Neural crest cell (in vitro differentiated cells): ENCODE results near the gene BCLAF1. TPM values are rescaled to one million over a fixed set of nuclear protein-coding genes. Genes with fewer than 3 reads are reported as not detected.

Source experiments
- DNase-seq: peaks from one replicate; pipeline ENCODE4 v3.0.0; 2021; ENCODE audit warnings: low read depth, mixed read lengths, low spot score
- H3K27ac Mint-ChIP-seq: one replicate; pipeline ENCODE4 v1.8.0; 2021; ENCODE audit warnings: mild to moderate bottlenecking, mixed read lengths; ENCODE audit not compliant: unreplicated experiment
- H3K27me3 Mint-ChIP-seq: 2 replicates; pipeline ENCODE4 v1.8.0; 2021; ENCODE audit warnings: low read depth, mild to moderate bottlenecking, mixed read lengths
- H3K36me3 Mint-ChIP-seq: 2 replicates; pipeline ENCODE4 v1.8.0; 2021; ENCODE audit warnings: low read depth, mild to moderate bottlenecking, mixed read lengths
- H3K4me1 Mint-ChIP-seq: 2 replicates; pipeline ENCODE4 v1.8.0; 2021; ENCODE audit warnings: mixed read lengths
- H3K4me3 Mint-ChIP-seq: one replicate; pipeline ENCODE4 v1.8.0; 2021; ENCODE audit warnings: mild to moderate bottlenecking, mixed read lengths
- H3K9me3 Mint-ChIP-seq: 2 replicates; pipeline ENCODE4 v1.8.0; 2021; ENCODE audit warnings: mixed read lengths
- CTCF ChIP-seq: fragments of 200-600 bp; sonication (generic); conservative IDR thresholded peaks from 2 replicates; pipeline ENCODE4 v1.5.0; 2021; ENCODE audit warnings: antibody characterized with exemption, mild to moderate bottlenecking
- total RNA-seq: library from RNA; stranded (reverse); gene quantifications from 2 replicates; pipeline ENCODE4 v1.2.1, GENCODE V29; 2021

Gene BCLAF1
- total RNA-seq, 1 donor from 2014 or later = 253 TPM

- peaks cover 15% of the 10 kb centered on the region for H3K27me3 Mint-ChIP-seq
- peaks cover 27% of the 10 kb centered on the region for H3K4me1 Mint-ChIP-seq
- peak; percentile 85 for DNase-seq
- no peaks in the 10 kb centered on the region for H3K9me3 Mint-ChIP-seq
- no peaks in the 10 kb centered on the region for H3K36me3 Mint-ChIP-seq
- peak within 1 kb of the TSS; percentile 29 for H3K27ac Mint-ChIP-seq
- H3K4me3 Mint-ChIP-seq = peak within 1 kb of the TSS; percentile 96
- no peak for TF ChIP-seq CTCF
Measured at GRCh38 chr6:136249811-136250685, 39.6 kb downstream of the BCLAF1 start, which contains the start of gene MTFR2. MTFR2 (minus strand) TSS chr6:136250311; CDS start chr6:136249099, 1,212 bp downstream.

DNA sequence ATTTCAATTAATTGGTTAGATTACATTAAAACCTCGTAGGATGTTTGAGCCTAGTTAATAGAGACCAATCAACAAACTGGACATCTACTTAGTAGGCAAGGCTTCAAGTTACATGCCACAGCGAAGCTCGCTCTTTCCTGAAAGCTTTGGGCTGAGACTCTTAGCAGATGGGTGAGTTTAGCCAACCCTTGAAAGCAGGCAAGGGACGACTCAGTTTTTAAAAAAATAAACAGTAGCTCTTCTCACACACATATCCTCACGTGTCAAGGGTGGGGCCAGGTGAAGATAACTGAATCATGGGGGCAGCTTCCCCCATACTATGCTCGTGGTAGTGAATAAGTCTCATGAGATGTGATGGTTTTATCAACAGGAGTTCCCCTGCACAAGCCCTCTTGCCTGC is 40.3 kb downstream of the BCLAF1 start:
- Mint-ChIP-seq H3K4me3 (peak overlapping the region; percentile 96), H3K9me3 (no peaks in the 10 kb centered on the region), H3K27ac (no peak overlapping the region)

DNA sequence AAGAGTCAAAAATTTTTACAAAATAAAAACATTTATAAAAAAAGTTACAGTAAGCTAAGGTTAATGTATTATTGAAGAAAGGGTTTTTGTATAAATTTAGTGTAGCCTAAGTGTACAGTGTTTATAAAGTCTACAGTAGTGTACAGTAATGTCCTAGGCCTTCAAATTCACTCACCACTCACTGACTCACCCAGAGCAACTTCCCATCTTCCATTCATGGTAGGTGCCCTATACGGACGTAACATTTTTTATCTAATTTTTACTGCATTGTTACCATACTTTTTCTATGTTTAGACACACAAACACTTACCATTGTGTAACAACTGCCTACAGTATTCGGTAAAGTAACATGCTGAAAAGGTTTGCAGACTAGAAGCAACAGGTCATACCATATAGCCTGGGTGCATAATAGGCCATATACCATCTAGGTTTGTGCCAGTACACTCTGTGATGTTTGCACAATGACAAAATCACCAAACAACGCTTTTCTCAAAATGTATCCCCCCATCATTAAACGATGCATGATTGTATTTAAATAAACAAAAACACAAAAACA is 45.5 kb downstream of the BCLAF1 start:
- H3K4me3 Mint-ChIP-seq = no peak overlapping the region
- no peak for TF ChIP-seq CTCF
- peaks cover 5% of the 10 kb centered on the region for H3K4me1 Mint-ChIP-seq
- H3K36me3 Mint-ChIP-seq = no peaks in the 10 kb centered on the region
- no peaks in the 10 kb centered on the region for H3K27me3 Mint-ChIP-seq
- no peak overlapping the region for H3K27ac Mint-ChIP-seq
- no peaks in the 10 kb centered on the region for H3K9me3 Mint-ChIP-seq
- no peak for DNase-seq

More for the DNA sequence above, 40.3 kb downstream of the BCLAF1 start:
- no peak for TF ChIP-seq CTCF
- no peak for DNase-seq
- peaks cover 15% of the 10 kb centered on the region for H3K27me3 Mint-ChIP-seq
- no peaks in the 10 kb centered on the region for H3K36me3 Mint-ChIP-seq
- H3K4me1 Mint-ChIP-seq = peaks cover 27% of the 10 kb centered on the region

DNA sequence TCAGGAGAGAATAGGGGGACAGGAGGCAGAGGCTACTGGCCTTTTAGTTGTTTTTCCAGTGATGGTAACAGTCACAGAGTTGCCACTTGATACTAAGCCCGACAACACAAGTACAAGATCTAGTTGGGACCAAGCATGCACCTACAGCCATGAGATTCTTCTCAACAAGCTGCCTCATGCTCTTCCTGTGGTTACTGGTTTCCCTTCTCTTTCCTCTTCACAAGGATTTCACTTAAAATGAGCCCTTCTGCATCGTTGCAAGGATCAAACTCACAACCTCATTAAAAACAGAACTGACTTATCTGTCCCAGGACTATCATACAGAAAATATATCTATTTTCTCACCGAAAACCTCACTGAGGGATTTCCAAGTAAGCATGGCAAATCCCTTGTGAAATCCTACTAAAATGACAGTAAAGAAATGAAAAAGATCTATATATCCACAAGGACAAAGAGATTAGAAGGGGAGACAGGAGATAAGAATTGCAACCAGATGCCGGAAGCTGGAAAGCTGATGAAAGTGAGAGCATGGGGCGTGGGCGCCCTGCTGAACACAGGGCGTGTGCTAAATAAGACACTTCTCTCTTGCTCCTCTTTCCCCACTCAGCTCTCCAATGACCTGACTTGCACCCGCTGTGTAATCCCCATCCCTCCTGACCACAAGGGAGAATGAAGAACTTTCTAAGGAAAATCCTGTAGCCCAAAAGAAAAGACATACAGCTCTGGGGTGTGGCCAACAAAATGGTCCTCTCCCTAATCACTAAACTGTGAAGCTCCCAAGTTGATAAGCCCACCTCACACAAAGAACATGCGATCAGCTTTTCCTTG is 53.0 kb downstream of the BCLAF1 start:
- no peaks in the 10 kb centered on the region for H3K27me3 Mint-ChIP-seq
- H3K36me3 Mint-ChIP-seq = peaks cover 3% of the 10 kb centered on the region
- no peaks in the 10 kb centered on the region for H3K9me3 Mint-ChIP-seq
- no peak overlapping the region for H3K27ac Mint-ChIP-seq
- H3K4me3 Mint-ChIP-seq = no peak overlapping the region
- TF ChIP-seq CTCF = no peak
- no peaks in the 10 kb centered on the region for H3K4me1 Mint-ChIP-seq
- no peak for DNase-seq

- no peak for TF ChIP-seq CTCF
- H3K4me1 Mint-ChIP-seq = no peaks in the 10 kb centered on the region
- no peaks in the 10 kb centered on the region for H3K27me3 Mint-ChIP-seq
- H3K27ac Mint-ChIP-seq = no peak overlapping the region
- peaks cover 5% of the 10 kb centered on the region for H3K36me3 Mint-ChIP-seq
- H3K9me3 Mint-ChIP-seq = no peaks in the 10 kb centered on the region
- DNase-seq = no peak
- no peak overlapping the region for H3K4me3 Mint-ChIP-seq
Measured at GRCh38 chr6:136235233-136235564, 54.4 kb downstream of the BCLAF1 start.
